ACC112 (cell line): ENCODE measurements around the gene VPS54.

Source experiments
- H2AFZ ChIP-seq: fragments of 200-600 bp; sonication (generic); one replicate; pipeline ENCODE4 v1.6.0; 2017; ENCODE audit warnings: antibody characterized with exemption, low read length; ENCODE audit not compliant: unreplicated experiment
- H3K27ac ChIP-seq: fragments of 200-600 bp; sonication (generic); 2 replicates; pipeline ENCODE4 v1.5.1; 2014; ENCODE audit warnings: low read depth, mild to moderate bottlenecking, antibody characterized with exemption, low read length, moderate library complexity
- H3K27me3 ChIP-seq: fragments of 200-600 bp; sonication (generic); 2 replicates; pipeline ENCODE4 v1.6.1; 2014; ENCODE audit warnings: mild to moderate bottlenecking, antibody characterized with exemption, low read length, moderate library complexity, mixed read lengths; ENCODE audit not compliant: insufficient read depth
- H3K36me3 ChIP-seq: fragments of 200-600 bp; sonication (generic); 2 replicates; pipeline ENCODE4 v1.6.1; 2016; ENCODE audit warnings: mild to moderate bottlenecking, antibody characterized with exemption, low read length, moderate library complexity, mixed read lengths; ENCODE audit not compliant: insufficient read depth
- H3K4me1 ChIP-seq: fragments of 200-600 bp; sonication (generic); one replicate; pipeline ENCODE4 v1.6.1; 2016; ENCODE audit warnings: low read length, mixed read lengths; ENCODE audit not compliant: insufficient read depth, unreplicated experiment, control insufficient read depth
- H3K4me3 ChIP-seq: fragments of 200-600 bp; sonication (generic); 2 replicates; pipeline ENCODE4 v1.5.1; 2014; ENCODE audit warnings: mild to moderate bottlenecking, low read depth, low read length
- H3K79me2 ChIP-seq: fragments of 200-600 bp; sonication (generic); one replicate; pipeline ENCODE4 v1.6.0; 2016; ENCODE audit warnings: low read length; ENCODE audit not compliant: control insufficient read depth, unreplicated experiment, insufficient read depth

The VPS54 gene

DNA sequence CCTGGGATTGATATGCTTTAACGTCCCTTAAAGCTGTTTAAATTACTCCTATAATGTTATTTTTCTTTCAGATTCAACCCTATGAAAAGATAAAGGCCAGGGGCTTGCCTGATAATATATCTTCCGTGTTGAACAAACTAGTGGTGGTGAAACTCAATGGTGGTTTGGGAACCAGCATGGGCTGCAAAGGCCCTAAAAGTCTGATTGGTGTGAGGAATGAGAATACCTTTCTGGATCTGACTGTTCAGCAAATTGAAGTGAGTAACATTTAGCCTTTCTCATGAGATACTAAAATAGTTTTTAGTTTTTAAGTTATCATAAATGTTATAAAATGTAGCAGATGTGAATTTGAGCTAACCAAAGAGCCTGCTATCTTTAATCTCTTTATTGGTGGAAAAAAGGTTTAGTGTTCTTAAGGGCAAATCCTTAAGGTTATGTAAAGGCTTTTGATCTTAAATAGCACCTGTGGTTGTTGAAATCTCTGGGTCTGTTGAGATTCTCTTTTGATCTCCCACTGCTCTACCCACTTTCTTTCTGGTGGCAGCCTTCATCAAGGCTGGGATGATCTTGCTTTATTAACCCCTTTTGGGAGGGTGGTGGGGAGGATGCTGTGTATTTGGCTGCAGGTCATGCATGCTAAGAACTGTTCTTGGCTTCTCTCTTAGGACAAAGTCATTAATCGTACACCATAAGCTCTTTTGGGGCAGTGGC, 136.7 kb downstream of the VPS54 start:
- Histone ChIP-seq H3K36me3 (peaks cover 39% of the 10 kb centered on the region), H3K4me1 (no peaks in the 10 kb centered on the region), H2AFZ (no peak overlapping the region), H3K27me3 (no peaks in the 10 kb centered on the region), H3K4me3 (no peak overlapping the region), H3K79me2 (peaks cover 11% of the 10 kb centered on the region), H3K27ac (no peak overlapping the region)

DNA sequence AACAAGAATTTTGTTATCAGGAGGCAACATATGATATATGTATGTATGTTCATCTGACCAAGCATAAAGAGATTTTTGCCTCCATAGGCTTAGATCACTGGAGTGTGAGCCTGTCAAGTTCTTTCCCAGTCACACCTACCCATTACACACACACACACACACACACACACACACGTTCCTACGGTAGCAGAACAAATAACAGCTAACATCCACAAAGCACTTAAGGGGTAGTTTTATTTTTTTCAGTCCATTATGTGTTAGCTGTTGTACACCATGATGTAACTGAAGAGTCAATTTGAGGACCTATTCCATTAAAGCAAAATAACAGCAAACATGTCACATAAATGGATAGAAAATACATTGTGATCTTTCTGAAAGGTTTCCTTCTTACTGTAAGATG, 138.0 kb downstream of the VPS54 start:
- Histone ChIP-seq H3K79me2 (peaks cover 22% of the 10 kb centered on the region), H3K27me3 (no peaks in the 10 kb centered on the region), H2AFZ (no peak overlapping the region), H3K36me3 (peaks cover 39% of the 10 kb centered on the region), H3K4me1 (no peaks in the 10 kb centered on the region), H3K27ac (no peak overlapping the region), H3K4me3 (no peak overlapping the region)

DNA sequence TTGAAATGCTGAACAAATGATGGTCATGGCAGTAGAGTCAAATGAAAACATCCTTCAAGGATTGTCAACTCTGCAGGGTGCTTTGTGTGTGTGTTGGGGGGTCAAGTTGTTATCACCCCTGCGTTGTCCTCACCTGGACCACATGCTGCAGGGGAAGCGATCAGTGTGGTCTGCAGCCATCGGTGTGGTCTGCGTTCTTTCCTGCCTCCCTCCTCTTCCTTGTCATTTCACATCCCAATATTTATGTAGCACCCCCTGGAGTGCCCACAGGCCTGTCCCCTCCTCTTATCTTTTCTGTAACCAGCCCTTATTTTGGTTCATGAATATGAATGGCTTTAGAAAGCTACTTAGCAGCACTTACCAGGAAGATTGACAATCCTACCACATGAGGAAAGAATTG, 138.6 kb downstream of the VPS54 start:
- Histone ChIP-seq H3K36me3 (peaks cover 37% of the 10 kb centered on the region), H3K79me2 (peaks cover 28% of the 10 kb centered on the region), H3K27me3 (no peaks in the 10 kb centered on the region), H3K4me1 (no peaks in the 10 kb centered on the region), H2AFZ (no peak overlapping the region), H3K4me3 (no peak overlapping the region), H3K27ac (no peak overlapping the region)

DNA sequence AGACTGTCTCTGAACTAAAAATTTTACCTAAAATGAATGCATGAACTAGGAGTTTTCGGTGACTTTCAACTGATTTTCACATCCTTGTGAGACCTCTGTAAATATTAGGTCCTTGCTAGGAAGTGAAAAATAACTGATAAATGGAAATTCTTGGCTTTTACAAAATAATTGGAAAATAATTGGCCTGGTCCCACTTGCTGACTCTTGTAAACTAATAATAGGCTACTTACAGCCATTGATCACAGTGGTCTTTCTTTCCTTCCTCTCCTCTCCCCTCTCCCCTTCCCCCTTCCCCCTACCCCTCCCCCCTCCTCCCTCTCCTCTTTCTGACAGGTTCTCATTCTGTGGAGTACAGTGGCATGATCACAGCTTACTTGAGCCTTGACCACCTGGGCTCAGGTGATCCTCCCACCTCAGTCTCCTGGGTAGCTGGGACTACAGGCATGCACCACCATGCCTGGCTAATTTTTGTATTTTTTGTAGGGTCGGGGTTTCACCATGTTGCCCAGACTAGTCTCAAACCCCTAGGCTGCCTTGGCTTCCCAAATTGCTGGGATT, 139.3 kb downstream of the VPS54 start:
- H3K36me3 ChIP-seq: peaks cover 35% of the 10 kb centered on the region
- H3K4me3 ChIP-seq: no peak overlapping the region
- no peak overlapping the region for H3K27ac ChIP-seq
- no peak overlapping the region for H2AFZ ChIP-seq
- peaks cover 3% of the 10 kb centered on the region for H3K4me1 ChIP-seq
- peaks cover 35% of the 10 kb centered on the region for H3K79me2 ChIP-seq
- no peaks in the 10 kb centered on the region for H3K27me3 ChIP-seq

DNA sequence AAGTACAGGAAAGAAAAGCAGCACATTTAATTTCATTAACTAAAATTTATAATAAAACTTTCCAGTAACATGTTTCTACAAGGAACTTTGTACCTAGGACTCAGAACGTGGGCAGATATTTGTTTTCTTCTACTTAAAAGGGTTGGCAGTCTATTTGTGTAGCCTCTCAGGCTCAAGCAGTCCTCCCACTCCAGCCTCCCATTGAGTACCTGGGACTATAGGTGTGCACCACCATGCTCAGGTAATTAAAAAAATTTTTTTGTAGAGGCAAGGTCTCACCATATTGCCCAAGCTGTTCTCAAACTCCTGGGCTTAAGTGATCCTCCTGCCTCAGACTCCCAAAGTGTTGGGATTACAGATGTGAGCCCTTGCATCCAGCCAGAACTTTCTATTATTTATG, 140.7 kb downstream of the VPS54 start:
- Histone ChIP-seq H3K4me3 (no peak overlapping the region), H2AFZ (no peak overlapping the region), H3K4me1 (peaks cover 5% of the 10 kb centered on the region), H3K27me3 (no peaks in the 10 kb centered on the region), H3K36me3 (peaks cover 44% of the 10 kb centered on the region), H3K27ac (no peak overlapping the region), H3K79me2 (peaks cover 50% of the 10 kb centered on the region)

DNA sequence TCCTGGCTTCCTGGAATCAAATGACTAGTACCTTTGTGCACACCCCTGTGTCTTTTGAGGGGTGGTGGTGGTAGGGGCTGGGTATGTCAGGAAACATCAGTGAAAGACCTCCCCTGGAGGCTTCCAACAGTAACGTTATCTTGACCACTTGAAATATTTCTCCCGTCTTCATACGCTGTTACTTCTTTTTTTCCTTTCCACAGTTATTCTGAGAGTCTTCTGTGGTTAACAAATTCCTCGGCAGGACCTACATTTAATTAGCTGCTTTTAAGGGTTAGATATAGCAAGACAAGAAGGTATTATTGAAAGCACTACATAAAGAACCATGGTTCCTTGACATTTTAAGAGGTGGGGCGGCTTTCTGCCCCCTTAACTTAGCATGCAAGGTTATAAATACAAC, 142.9 kb downstream of the VPS54 start:
- Histone ChIP-seq H3K27me3 (no peaks in the 10 kb centered on the region), H3K79me2 (peaks cover 67% of the 10 kb centered on the region), H3K4me3 (no peak overlapping the region), H3K27ac (no peak overlapping the region), H3K4me1 (peaks cover 14% of the 10 kb centered on the region), H3K36me3 (peaks cover 52% of the 10 kb centered on the region), H2AFZ (no peak overlapping the region)

DNA sequence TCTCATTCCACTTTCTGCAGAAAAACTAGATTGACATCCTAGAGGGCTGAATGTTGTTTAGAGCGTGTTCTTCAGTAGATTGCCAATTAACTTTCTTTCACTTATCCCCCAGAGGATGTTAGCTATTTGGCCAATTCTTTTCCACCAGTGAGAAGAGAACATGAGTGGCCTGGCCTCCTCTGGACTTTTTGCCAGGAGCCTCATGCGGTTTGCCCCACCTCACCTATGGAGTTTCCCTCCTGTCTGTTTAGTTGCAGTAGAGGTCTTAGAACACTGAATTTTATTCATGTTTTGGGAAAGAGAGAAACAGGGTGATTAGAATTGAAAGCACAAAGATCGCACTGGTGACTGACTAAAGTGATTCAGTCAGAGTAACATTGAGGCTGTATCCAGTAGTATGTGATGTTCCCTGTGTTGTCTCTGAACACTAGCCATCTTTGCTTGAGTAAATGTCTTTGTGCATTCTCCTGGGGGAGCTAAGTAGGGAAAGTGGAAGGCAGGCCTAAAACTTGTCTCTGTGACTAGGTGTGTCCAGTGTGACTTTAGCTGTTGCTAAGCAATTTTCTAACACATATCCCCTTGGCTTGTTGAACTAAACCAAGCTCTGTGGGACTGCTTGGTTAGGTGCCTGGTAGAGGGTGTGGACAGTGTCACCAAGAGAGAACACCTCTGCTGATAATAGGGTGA, 143.5 kb downstream of the VPS54 start:
- Histone ChIP-seq H3K36me3 (peaks cover 48% of the 10 kb centered on the region), H3K4me1 (peaks cover 16% of the 10 kb centered on the region), H2AFZ (no peak overlapping the region), H3K27ac (no peak overlapping the region), H3K4me3 (no peak overlapping the region), H3K27me3 (no peaks in the 10 kb centered on the region), H3K79me2 (peaks cover 67% of the 10 kb centered on the region)

DNA sequence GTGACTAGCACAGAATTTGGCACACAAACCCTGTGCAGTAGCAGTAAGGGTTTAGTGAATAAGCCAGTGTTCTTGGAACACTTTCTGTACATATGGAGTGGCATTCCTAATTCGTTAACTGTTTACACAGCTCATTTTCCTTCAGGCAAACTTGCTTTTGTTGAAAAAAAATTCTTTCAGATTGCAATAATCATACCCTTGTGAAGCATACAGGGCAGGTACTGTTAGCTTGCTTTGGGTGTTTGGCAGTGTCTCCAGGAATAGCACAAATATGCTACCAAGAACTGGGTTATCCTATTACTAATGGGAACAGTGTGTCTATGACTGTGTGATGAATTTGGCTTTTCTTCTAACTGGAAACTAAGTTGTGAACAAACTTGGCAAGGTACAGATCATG, 144.1 kb downstream of the VPS54 start:
- Histone ChIP-seq H3K4me1 (peaks cover 22% of the 10 kb centered on the region), H2AFZ (no peak overlapping the region), H3K27ac (no peak overlapping the region), H3K4me3 (no peak overlapping the region), H3K27me3 (no peaks in the 10 kb centered on the region), H3K79me2 (peaks cover 64% of the 10 kb centered on the region), H3K36me3 (peaks cover 44% of the 10 kb centered on the region)

DNA sequence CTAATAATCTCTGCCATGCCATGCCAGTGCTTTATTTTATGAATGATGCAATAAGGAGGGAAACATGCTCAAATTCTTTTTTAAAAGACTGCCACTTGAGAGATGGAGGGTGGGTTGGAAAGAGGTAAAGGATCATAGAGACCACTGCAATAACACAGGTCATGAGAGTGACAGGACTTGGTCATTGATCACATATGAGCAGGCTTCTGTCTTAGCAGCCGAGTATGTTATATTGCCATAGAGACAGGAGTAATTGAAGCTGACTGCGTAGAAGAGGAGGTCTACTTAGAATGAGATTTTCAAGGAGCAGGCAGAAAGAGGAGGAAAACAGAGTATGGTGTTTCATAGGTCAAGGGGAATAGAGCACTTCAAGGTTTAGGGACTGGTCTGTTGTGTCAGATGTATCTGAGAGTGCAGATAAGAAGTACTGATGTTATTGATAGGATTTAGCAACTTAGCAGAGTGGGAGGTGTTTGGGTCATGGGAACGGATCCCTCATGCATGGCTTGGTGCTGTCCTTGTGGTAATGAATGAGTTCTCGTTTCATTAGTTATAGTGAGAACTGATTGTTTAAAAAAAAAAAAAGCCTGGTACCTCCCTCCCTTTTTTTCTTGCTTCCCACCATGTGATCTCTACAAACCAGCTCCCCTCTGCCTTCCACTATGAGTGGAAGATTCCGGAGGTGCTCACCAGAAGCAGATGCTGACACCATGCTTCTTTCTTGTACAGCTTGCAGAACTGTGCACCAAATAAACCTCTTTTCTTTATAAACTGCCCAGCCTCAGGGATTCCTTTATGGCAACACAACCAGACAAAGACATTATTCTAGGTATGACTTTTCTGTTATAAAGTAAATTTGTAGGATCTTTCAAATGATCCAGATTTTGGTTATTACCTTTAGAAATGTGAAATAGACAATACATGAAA, 144.8 kb downstream of the VPS54 start:
- Histone ChIP-seq H3K27ac (no peak overlapping the region), H3K27me3 (no peaks in the 10 kb centered on the region), H3K79me2 (peaks cover 64% of the 10 kb centered on the region), H3K36me3 (peaks cover 41% of the 10 kb centered on the region), H3K4me1 (peaks cover 25% of the 10 kb centered on the region), H3K4me3 (no peak overlapping the region), H2AFZ (no peak overlapping the region)

DNA sequence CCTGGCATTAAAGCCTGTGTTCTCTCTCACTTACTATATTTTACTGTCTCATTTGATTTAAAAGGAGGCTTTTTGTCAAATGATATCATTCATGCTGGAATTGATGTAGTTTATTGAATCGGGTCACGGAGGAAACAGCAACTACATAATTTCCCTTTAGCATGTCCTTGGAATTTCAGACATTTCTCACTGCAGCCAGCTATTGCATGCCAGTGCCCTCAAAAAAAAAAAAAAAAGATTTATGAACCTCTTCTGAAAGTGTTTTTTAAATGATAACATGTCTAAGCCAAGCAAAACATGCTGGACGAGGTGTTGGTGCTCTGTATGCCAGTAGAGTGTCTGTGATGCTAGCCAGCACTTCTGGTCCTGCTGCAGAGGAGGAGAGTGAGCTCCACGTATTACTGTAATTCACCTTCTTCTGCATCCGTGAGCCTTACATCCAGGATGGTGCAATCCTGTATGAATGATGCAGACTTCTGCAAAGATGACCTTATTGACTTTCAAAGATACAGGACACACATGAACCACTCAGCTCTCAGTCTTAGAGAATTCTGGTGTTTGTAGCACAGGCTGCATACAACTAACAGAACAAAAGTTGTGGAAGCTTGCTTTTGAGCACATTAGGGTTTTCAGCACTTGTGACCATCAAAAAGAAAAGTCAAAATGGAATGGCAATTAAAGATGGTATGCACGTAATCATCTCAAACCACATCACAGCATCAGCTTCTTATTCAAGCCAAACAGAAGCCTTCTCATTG, 146.5 kb downstream of the VPS54 start:
- peaks cover 69% of the 10 kb centered on the region for H3K79me2 ChIP-seq
- no peak overlapping the region for H3K4me3 ChIP-seq
- no peaks in the 10 kb centered on the region for H3K27me3 ChIP-seq
- peaks cover 45% of the 10 kb centered on the region for H3K36me3 ChIP-seq
- H3K4me1 ChIP-seq: peaks cover 26% of the 10 kb centered on the region
- no peak overlapping the region for H2AFZ ChIP-seq
- no peak overlapping the region for H3K27ac ChIP-seq
